Loucy (cell line): ENCODE data around the gene LGR4.

Source experiments
- H2AFZ ChIP-seq: fragments of 200-600 bp; sonication (generic); 2 replicates; pipeline ENCODE4 v1.6.0; 2016; ENCODE audit warnings: antibody characterized with exemption, mild to moderate bottlenecking, low read length, moderate library complexity
- H3F3A ChIP-seq: fragments of 200-600 bp; 2 replicates; pipeline ENCODE4 v1.6.0; 2016; ENCODE audit warnings: antibody characterized with exemption, low read depth, mild to moderate bottlenecking
- H3K27me3 ChIP-seq: fragments of 200-600 bp; sonication (generic); 2 replicates; pipeline ENCODE4 v1.6.1; 2014; ENCODE audit warnings: low read length, mild to moderate bottlenecking; ENCODE audit not compliant: insufficient read depth, poor library complexity, severe bottlenecking
- H3K36me3 ChIP-seq: fragments of 200-600 bp; sonication (generic); 2 replicates; pipeline ENCODE4 v1.6.1; 2016; ENCODE audit warnings: low read length; ENCODE audit not compliant: insufficient read depth
- H3K4me1 ChIP-seq: fragments of 200-600 bp; sonication (generic); 2 replicates; pipeline ENCODE4 v1.5.1; 2014; ENCODE audit warnings: low read length, mild to moderate bottlenecking; ENCODE audit not compliant: insufficient read depth, poor library complexity, severe bottlenecking
- H3K4me2 ChIP-seq: fragments of 200-600 bp; sonication (generic); 2 replicates; pipeline ENCODE4 v1.6.0; 2014; ENCODE audit warnings: antibody characterized with exemption, low read length, low read depth, mild to moderate bottlenecking; ENCODE audit not compliant: poor library complexity, severe bottlenecking
- H3K4me3 ChIP-seq: fragments of 200-600 bp; sonication (generic); 2 replicates; pipeline ENCODE4 v1.5.1; 2014; ENCODE audit warnings: low read length, mild to moderate bottlenecking, mixed read lengths; ENCODE audit not compliant: poor library complexity, severe bottlenecking
- H3K79me2 ChIP-seq: fragments of 200-600 bp; sonication (generic); 2 replicates; pipeline ENCODE4 v1.6.1; 2014; ENCODE audit warnings: low read length; ENCODE audit not compliant: insufficient read depth
- H3K9ac ChIP-seq: fragments of 200-600 bp; sonication (generic); 2 replicates; pipeline ENCODE4 v1.6.0; 2014; ENCODE audit warnings: mild to moderate bottlenecking, low read depth, low read length, moderate library complexity; ENCODE audit not compliant: poor library complexity, severe bottlenecking
- H3K9me2 ChIP-seq: fragments of 200-600 bp; sonication (generic); replicated peaks from 2 replicates; pipeline ENCODE4 v1.6.1; 2016; ENCODE audit warnings: low read depth, low read length, mixed read lengths
- H3K9me3 ChIP-seq: fragments of 200-600 bp; sonication (generic); 2 replicates; pipeline ENCODE4 v1.6.1; 2014; ENCODE audit warnings: mild to moderate bottlenecking, antibody characterized with exemption, low read length, low read depth; ENCODE audit not compliant: insufficient read depth
- H4K20me1 ChIP-seq: fragments of 200-600 bp; sonication (generic); 2 replicates; pipeline ENCODE4 v1.6.0; 2014; ENCODE audit warnings: antibody characterized with exemption, low read length, mild to moderate bottlenecking; ENCODE audit not compliant: insufficient read depth, poor library complexity, severe bottlenecking
- CTCF ChIP-seq: fragments of 200-600 bp; sonication (generic); conservative IDR thresholded peaks from 2 replicates; pipeline ENCODE4 v1.5.1; 2014; ENCODE audit warnings: mild to moderate bottlenecking, antibody characterized with exemption, low read length
- EZH2phosphoT487 ChIP-seq: fragments of 200-600 bp; IDR thresholded peaks from 2 replicates; pipeline ENCODE4 v1.6.1; 2018; ENCODE audit warnings: antibody characterized with exemption, mild to moderate bottlenecking, moderate library complexity, borderline replicate concordance

Gene LGR4

GRCh38 chr11:27394781-27395228, 77.8 kb downstream of the LGR4 start:
- no peaks in the 10 kb centered on the region for H3K4me1 ChIP-seq
- H3K9me2 ChIP-seq: no peaks in the 10 kb centered on the region
- H3F3A ChIP-seq: no peaks in the 10 kb centered on the region
- TF ChIP-seq EZH2phosphoT487 (no peak), CTCF (no peak)
- H4K20me1 ChIP-seq: no peaks in the 10 kb centered on the region
- H2AFZ ChIP-seq: no peak overlapping the region; the same call in 1 of the 2 replicates
- no peaks in the 10 kb centered on the region for H3K27me3 ChIP-seq
- no peak overlapping the region for H3K4me3 ChIP-seq
- H3K9ac ChIP-seq: no peak overlapping the region
- H3K79me2 ChIP-seq: no peaks in the 10 kb centered on the region
- H3K4me2 ChIP-seq: no peak overlapping the region
- no peaks in the 10 kb centered on the region for H3K36me3 ChIP-seq
- no peaks in the 10 kb centered on the region for H3K9me3 ChIP-seq

DNA sequence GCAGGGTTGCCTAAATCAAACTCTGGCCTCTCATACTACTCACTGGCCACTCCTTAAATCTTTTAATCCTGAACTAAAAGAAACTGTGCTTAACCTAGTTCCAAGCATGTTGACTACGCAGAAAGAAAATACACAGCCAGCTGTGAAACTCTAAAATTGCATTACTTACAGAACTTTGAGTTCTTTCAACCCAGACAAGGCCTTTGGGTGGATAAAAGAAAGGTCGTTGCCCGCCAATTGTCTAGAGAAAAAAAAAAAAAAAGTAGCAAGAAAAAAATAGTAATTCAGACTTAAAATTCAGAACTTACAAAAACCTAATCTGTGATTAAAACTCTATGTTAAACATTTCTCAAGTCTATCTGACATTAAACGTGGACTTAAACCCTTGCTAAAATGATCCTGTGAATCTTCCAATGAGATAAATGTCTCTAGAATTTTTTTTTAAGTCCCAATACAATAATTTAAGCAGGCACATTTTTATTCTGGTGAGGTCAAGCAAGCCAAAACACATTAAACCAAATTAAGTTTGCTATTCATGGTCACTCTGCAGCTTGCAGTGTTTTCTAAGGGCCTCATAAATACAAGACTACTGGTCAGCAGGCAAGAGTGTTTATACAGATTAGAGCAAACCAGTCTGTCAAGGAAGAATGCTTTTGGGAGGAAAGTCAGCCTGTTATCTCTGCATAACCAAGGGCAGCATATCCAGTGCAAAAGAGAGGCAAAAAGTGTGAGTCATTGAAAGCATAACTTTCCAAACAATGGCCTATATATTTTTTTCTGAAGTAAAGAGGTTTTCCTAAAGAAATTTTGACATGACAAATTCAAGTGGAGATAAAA, 80.1 kb downstream of the LGR4 start:
- Histone ChIP-seq H4K20me1 (no peaks in the 10 kb centered on the region), H3F3A (no peaks in the 10 kb centered on the region), H3K9me3 (no peaks in the 10 kb centered on the region), H3K4me3 (no peak overlapping the region), H3K9me2 (no peaks in the 10 kb centered on the region), H3K27me3 (no peaks in the 10 kb centered on the region), H3K4me2 (no peak overlapping the region), H3K9ac (no peak overlapping the region), H3K36me3 (no peaks in the 10 kb centered on the region), H3K4me1 (no peaks in the 10 kb centered on the region), H3K79me2 (no peaks in the 10 kb centered on the region), H2AFZ (no peak overlapping the region)
- TF ChIP-seq CTCF: no peak
- TF ChIP-seq EZH2phosphoT487: no peak

GRCh38 chr11:27391331-27392015, 81.1 kb downstream of the LGR4 start:
- no peak overlapping the region for H3K4me2 ChIP-seq
- no peaks in the 10 kb centered on the region for H3K79me2 ChIP-seq
- H3K4me3 ChIP-seq: no peak overlapping the region
- no peaks in the 10 kb centered on the region for H3K4me1 ChIP-seq
- H2AFZ ChIP-seq: no peak overlapping the region
- H3K36me3 ChIP-seq: no peaks in the 10 kb centered on the region
- TF ChIP-seq CTCF (no peak), EZH2phosphoT487 (no peak)
- no peak overlapping the region for H3K9ac ChIP-seq
- H3K9me3 ChIP-seq: no peaks in the 10 kb centered on the region
- no peaks in the 10 kb centered on the region for H3K27me3 ChIP-seq
- no peaks in the 10 kb centered on the region for H4K20me1 ChIP-seq
- H3K9me2 ChIP-seq: no peaks in the 10 kb centered on the region
- no peaks in the 10 kb centered on the region for H3F3A ChIP-seq
